Measurements from ENCODE around the gene ALDOB. TPM values are rescaled to one million over a fixed set of nuclear protein-coding genes. Genes with fewer than 3 reads are reported as not detected.

The ALDOB gene
- total RNA-seq, 4 donors from 2014 or later, result 1.1 to 43.3 (median 2.0) TPM

- WGBS, result 50% methylated on average over 5 of the region's 5 CpGs
- H3K9me3 ChIP-seq, result peaks cover 12% of the 10 kb centered on the region
- no peak for TF ChIP-seq EP300 (IDR thresholded peaks at IDR 0.05)
- no peak for TF ChIP-seq CTCF (IDR thresholded peaks at IDR 0.05)
- TF ChIP-seq POLR2A (IDR thresholded peaks at IDR 0.05), result no peak
- TF ChIP-seq POLR2AphosphoS5 (IDR thresholded peaks at IDR 0.05), result no peak
- H3K4me3 ChIP-seq, result peak overlapping the region; percentile 78
- peaks cover 36% of the 10 kb centered on the region for H3K4me1 ChIP-seq
- no peaks in the 10 kb centered on the region for H3K27me3 ChIP-seq
- DNase-seq (ENCODE audit: low spot score in 2 of 2), result no peak
- peaks cover 50% of the 10 kb centered on the region for H3K36me3 ChIP-seq
- no peak overlapping the region for H3K27ac ChIP-seq
Measured at GRCh38 chr9:101400120-101400519, 35.5 kb downstream of the ALDOB start.

- H3K36me3 ChIP-seq, result peaks cover 45% of the 10 kb centered on the region
- DNase-seq (ENCODE audit: low spot score in 2 of 2), result no peak
- TF ChIP-seq POLR2A (IDR thresholded peaks at IDR 0.05) (no peak), EP300 (IDR thresholded peaks at IDR 0.05) (no peak), CTCF (IDR thresholded peaks at IDR 0.05) (no peak)
- peaks cover 36% of the 10 kb centered on the region for H3K4me1 ChIP-seq
- H3K27me3 ChIP-seq, result no peaks in the 10 kb centered on the region
- peaks cover 9% of the 10 kb centered on the region for H3K9me3 ChIP-seq
- peak overlapping the region; percentile 89 for H3K27ac ChIP-seq
- WGBS, result 0% methylated on average over 2 of the region's 2 CpGs
- peak overlapping the region; percentile 78 for H3K4me3 ChIP-seq
Measured at GRCh38 chr9:101399643-101399970, 36.0 kb downstream of the ALDOB start.

GRCh38 chr9:101398930-101399642, 36.5 kb downstream of the ALDOB start:
- DNase-seq (ENCODE audit: low spot score in 2 of 2), result peak; percentile 63 to 84
- 1% methylated on average over 24 of the region's 28 CpGs for WGBS
- Histone ChIP-seq H3K9me3 (peaks cover 5% of the 10 kb centered on the region), H3K27ac (peak overlapping the region; percentile 89), H3K4me3 (peak overlapping the region; percentile 78), H3K4me1 (peaks cover 36% of the 10 kb centered on the region), H3K36me3 (peaks cover 40% of the 10 kb centered on the region), H3K27me3 (no peaks in the 10 kb centered on the region)
- no peak for TF ChIP-seq POLR2A (IDR thresholded peaks at IDR 0.05)
- no peak for TF ChIP-seq CTCF (IDR thresholded peaks at IDR 0.05)
- TF ChIP-seq EP300 (IDR thresholded peaks at IDR 0.05), result no peak
- TF ChIP-seq POLR2AphosphoS5 (IDR thresholded peaks at IDR 0.05), result no peak

- Histone ChIP-seq H3K27ac (peak within 1 kb of the TSS; percentile 89), H3K27me3 (no peaks in the 10 kb centered on the region), H3K9me3 (no peaks in the 10 kb centered on the region), H3K4me3 (peak within 1 kb of the TSS; percentile 78), H3K36me3 (peaks cover 32% of the 10 kb centered on the region), H3K4me1 (peaks cover 36% of the 10 kb centered on the region)
- WGBS, result under 1% methylated on average over 42 of the region's 44 CpGs
- DNase-seq (ENCODE audit: low spot score in 2 of 2), result peak; percentile 98 to 99
- TF ChIP-seq POLR2A (IDR thresholded peaks at IDR 0.05), result peak in 1 of 2 donors; percentile 86
- no peak for TF ChIP-seq CTCF (IDR thresholded peaks at IDR 0.05)
- TF ChIP-seq POLR2AphosphoS5 (IDR thresholded peaks at IDR 0.05), result peak; percentile 68 to 83 (median 74)
- no peak for TF ChIP-seq EP300 (IDR thresholded peaks at IDR 0.05)
Measured at GRCh38 chr9:101398068-101398929, 37.3 kb downstream of the ALDOB start, which contains the start of the genes MRPL50 and ZNF189. Gene MRPL50, minus strand, starts transcription at chr9:101398618. Its CDS starts 26 bp downstream, at chr9:101398592. Gene ZNF189, plus strand, starts transcription at chr9:101398851. Its CDS starts 306 bp downstream, at chr9:101399157.

- DNase-seq (ENCODE audit: low spot score in 2 of 2), result no peak
- WGBS, result 5% methylated on average over 4 of the region's 4 CpGs
- TF ChIP-seq POLR2AphosphoS5 (IDR thresholded peaks at IDR 0.05) (no peak), CTCF (IDR thresholded peaks at IDR 0.05) (no peak), EP300 (IDR thresholded peaks at IDR 0.05) (no peak), POLR2A (IDR thresholded peaks at IDR 0.05) (no peak)
- Histone ChIP-seq H3K4me3 (peak overlapping the region; percentile 78), H3K27me3 (no peaks in the 10 kb centered on the region), H3K27ac (peak overlapping the region; percentile 89), H3K36me3 (peaks cover 26% of the 10 kb centered on the region), H3K4me1 (peaks cover 36% of the 10 kb centered on the region), H3K9me3 (no peaks in the 10 kb centered on the region)
Measured at GRCh38 chr9:101397746-101398067, 37.9 kb downstream of the ALDOB start.
